Hepatocyte (in vitro differentiated cells): ENCODE data around the gene OR2V2. TPM values are rescaled to one million over a fixed set of nuclear protein-coding genes. Genes with fewer than 3 reads are reported as not detected.

Source experiments
- DNase-seq: peaks from one replicate; pipeline ENCODE4 v3.0.0-alpha.2; 2016; ENCODE audit warnings: low spot score
- H2AFZ ChIP-seq: fragments of 200-600 bp; sonication (generic); 2 replicates; pipeline ENCODE4 v1.6.0; 2016; ENCODE audit warnings: antibody characterized with exemption, mild to moderate bottlenecking
- H3K27ac ChIP-seq: fragments of 200-600 bp; sonication (generic); 2 replicates; pipeline ENCODE4 v1.5.1; 2016; ENCODE audit warnings: mild to moderate bottlenecking
- H3K27me3 ChIP-seq: fragments of 200-600 bp; sonication (generic); 2 replicates; pipeline ENCODE4 v1.6.1; 2016
- H3K36me3 ChIP-seq: fragments of 200-600 bp; sonication (generic); replicated peaks from 2 replicates; pipeline ENCODE4 v1.5.1; 2016; ENCODE audit warnings: low read depth; ENCODE audit not compliant: insufficient read depth
- H3K4me1 ChIP-seq: fragments of 200-600 bp; sonication (generic); 2 replicates; pipeline ENCODE4 v1.5.1; 2016; ENCODE audit warnings: mild to moderate bottlenecking, moderate library complexity; ENCODE audit not compliant: insufficient read depth
- H3K4me2 ChIP-seq: fragments of 200-600 bp; sonication (generic); 2 replicates; pipeline ENCODE4 v1.6.0; 2016
- H3K4me3 ChIP-seq: fragments of 200-600 bp; sonication (generic); 2 replicates; pipeline ENCODE4 v1.5.1; 2016; ENCODE audit warnings: mild to moderate bottlenecking
- H3K79me2 ChIP-seq: fragments of 200-600 bp; sonication (generic); 2 replicates; pipeline ENCODE4 v1.6.0; 2017; ENCODE audit warnings: mild to moderate bottlenecking
- H3K9me2 ChIP-seq: fragments of 200-600 bp; sonication (generic); replicated peaks from 2 replicates; pipeline ENCODE4 v1.6.0; 2017; ENCODE audit warnings: mild to moderate bottlenecking; ENCODE audit not compliant: insufficient read depth
- H3K9me3 ChIP-seq: fragments of 200-600 bp; sonication (generic); 2 replicates; pipeline ENCODE4 v1.5.1; 2016; ENCODE audit warnings: low read depth, mild to moderate bottlenecking
- H4K20me1 ChIP-seq: fragments of 200-600 bp; sonication (generic); 2 replicates; pipeline ENCODE4 v1.6.0; 2016; ENCODE audit warnings: mild to moderate bottlenecking; ENCODE audit not compliant: insufficient read depth, poor library complexity, severe bottlenecking
- EZH2 ChIP-seq: fragments of 200-600 bp; sonication (generic); IDR thresholded peaks from 2 replicates; pipeline ENCODE4 v1.6.1; 2016; ENCODE audit warnings: antibody characterized with exemption, mild to moderate bottlenecking, borderline replicate concordance
- EZH2phosphoT487 ChIP-seq: fragments of 200-600 bp; sonication (generic); IDR thresholded peaks from one replicate; pipeline ENCODE4 v1.6.1; 2018; ENCODE audit warnings: antibody characterized with exemption, mild to moderate bottlenecking, low read depth, moderate library complexity; ENCODE audit not compliant: unreplicated experiment, severe bottlenecking
- WGBS: methylation state at CpG from one replicate; pipeline ENCODE4 v1.1.6; 2016; ENCODE audit warnings: low lambda C conversion rate; ENCODE audit errors: missing lambda C conversion rate; 5-methylcytosine and 5-hydroxymethylcytosine counted together
- polyA plus RNA-seq: library from polyadenylated mRNA; unstranded; fragments of >200 nt; fragmentation: Nextera tagmentation; extraction: Ambion mirVana; gene quantifications from 2 replicates; pipeline ENCODE4 v1.2.1, GENCODE V29; 2016
- total RNA-seq: library from RNA; depleted of rRNA; stranded (reverse); fragments of >200 nt; gene quantifications from 2 replicates; pipeline ENCODE4 v1.2.3, GENCODE V29; 2014
- TF ChIP-seq, protein P1 (sequence below): fragments of 200-600 bp; sonication (generic); IDR thresholded peaks from 2 replicates; pipeline ENCODE4 v1.5.1; 2016; ENCODE audit warnings: antibody characterized with exemption, mild to moderate bottlenecking; ENCODE audit not compliant: poor library complexity

The OR2V2 gene
- total and polyA plus RNA-seq, 2 experiments from 2014 or later = not detected

DNA sequence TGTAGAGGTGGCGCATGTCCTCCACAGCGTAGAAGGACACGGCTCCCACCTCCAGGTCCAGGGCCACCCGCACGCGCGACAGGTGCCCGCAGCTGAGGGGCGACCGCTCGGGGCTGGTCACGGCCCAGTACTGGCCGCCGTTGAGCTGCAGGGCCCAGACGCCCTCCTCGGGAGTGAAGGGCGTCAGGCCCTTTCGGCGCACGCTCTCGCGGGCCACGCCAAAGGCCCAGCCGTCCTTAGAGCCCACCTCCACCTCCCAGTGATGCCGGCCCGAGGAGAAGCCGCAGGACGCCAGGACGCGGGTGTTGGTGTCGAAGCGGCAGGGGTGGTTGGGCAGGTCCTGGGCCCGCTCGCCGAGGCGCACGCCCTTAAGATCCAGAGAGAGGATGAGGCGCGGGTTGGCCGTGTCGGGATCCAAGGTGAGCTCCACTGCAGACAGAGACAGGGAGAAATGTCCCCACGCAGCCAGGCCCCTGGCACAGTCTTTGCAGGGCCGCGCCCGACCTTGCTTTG, 47.9 kb downstream of the OR2V2 start:
- TF ChIP-seq EZH2phosphoT487 = no peak

DNA sequence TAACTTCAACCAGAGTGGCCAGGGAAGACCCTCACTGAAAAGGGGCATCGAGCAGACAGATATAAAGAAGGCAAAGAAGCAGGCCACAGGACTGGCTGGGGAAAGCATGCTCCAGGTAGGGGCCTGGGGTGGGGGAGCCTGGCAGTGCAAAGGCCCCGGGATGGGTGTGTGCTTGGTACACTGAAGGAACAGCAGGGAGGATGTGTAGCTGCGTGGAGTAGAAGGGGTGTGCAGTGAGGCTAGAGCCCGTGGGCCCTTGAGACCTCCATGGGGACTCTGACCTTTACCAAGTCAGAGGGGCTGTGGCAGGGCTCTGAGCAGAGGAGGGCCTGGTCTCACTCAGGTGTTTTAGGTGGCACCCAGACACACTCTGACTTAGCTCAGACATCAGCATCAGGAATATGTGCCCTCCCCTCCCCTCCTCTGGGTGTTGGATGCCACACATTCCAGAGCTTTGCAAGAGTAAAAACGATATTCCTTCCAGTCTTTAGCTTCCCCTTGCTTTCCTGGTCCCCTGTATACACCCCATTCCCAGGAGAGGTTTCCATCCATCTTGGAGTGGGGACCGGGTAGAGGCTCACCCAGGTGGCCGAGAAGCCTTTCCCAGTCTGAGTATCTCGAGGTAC, 50.1 kb downstream of the OR2V2 start:
- Histone ChIP-seq H3K79me2 (no peaks in the 10 kb centered on the region), H3K4me3 (no peak overlapping the region), H3K27ac (no peak overlapping the region), H3K36me3 (no peaks in the 10 kb centered on the region), H3K9me3 (no peaks in the 10 kb centered on the region), H3K4me2 (no peak overlapping the region), H3K27me3 (peaks cover 8% of the 10 kb centered on the region), H3K9me2 (no peaks in the 10 kb centered on the region), H2AFZ (no peak overlapping the region), H4K20me1 (no peaks in the 10 kb centered on the region), H3K4me1 (peaks cover 1% of the 10 kb centered on the region)
- 72% methylated on average over 8 of the region's 8 CpGs for WGBS
- no peak for DNase-seq
- TF ChIP-seq EZH2 (no peak), EZH2phosphoT487 (no peak)
- TF ChIP-seq, protein P1, sequence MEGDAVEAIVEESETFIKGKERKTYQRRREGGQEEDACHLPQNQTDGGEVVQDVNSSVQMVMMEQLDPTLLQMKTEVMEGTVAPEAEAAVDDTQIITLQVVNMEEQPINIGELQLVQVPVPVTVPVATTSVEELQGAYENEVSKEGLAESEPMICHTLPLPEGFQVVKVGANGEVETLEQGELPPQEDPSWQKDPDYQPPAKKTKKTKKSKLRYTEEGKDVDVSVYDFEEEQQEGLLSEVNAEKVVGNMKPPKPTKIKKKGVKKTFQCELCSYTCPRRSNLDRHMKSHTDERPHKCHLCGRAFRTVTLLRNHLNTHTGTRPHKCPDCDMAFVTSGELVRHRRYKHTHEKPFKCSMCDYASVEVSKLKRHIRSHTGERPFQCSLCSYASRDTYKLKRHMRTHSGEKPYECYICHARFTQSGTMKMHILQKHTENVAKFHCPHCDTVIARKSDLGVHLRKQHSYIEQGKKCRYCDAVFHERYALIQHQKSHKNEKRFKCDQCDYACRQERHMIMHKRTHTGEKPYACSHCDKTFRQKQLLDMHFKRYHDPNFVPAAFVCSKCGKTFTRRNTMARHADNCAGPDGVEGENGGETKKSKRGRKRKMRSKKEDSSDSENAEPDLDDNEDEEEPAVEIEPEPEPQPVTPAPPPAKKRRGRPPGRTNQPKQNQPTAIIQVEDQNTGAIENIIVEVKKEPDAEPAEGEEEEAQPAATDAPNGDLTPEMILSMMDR = no peak

More for the DNA sequence above, 47.9 kb downstream of the OR2V2 start:
- Histone ChIP-seq H3K4me3 (no peak overlapping the region), H3K9me3 (no peaks in the 10 kb centered on the region), H3K36me3 (no peaks in the 10 kb centered on the region), H3K4me2 (no peak overlapping the region), H3K9me2 (no peaks in the 10 kb centered on the region), H4K20me1 (no peaks in the 10 kb centered on the region), H3K27me3 (no peaks in the 10 kb centered on the region), H3K27ac (no peak overlapping the region), H2AFZ (no peak overlapping the region), H3K79me2 (no peaks in the 10 kb centered on the region), H3K4me1 (peaks cover 4% of the 10 kb centered on the region)
- DNase-seq = no peak
- WGBS = 97% methylated on average over 36 of the region's 45 CpGs

DNA sequence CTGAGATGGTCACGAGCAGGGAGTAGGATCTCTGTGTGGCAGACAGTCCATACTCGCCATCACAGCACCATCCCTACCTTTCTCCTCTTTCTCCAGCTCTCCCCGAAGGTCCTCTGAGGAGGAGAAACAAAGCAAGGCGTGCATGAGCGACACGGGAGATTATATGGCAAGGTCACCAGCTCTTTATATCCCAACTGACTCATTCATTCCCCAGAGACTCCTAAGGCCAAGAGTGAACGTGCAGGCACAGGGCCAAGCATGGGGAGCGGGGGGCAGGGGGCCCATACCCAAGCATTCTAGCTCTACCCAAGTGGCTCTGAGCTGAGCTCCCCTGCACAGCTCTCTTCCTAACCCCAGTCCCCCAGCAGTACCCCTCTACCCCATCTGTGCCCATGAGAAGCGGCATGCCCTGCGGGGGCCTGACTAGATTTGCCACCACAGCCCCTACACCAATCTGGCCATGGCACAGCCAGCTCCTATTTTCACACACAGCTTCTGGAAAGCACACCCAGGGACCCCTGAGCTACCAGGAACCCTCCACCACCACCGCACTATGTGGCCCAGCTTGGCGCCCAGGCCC, 50.8 kb downstream of the OR2V2 start:
- no peak for TF ChIP-seq EZH2phosphoT487
- no peak for DNase-seq
- H4K20me1 ChIP-seq = no peaks in the 10 kb centered on the region
- H3K27me3 ChIP-seq = peaks cover 10% of the 10 kb centered on the region
- H3K4me3 ChIP-seq = no peak overlapping the region
- H3K9me2 ChIP-seq = no peaks in the 10 kb centered on the region
- no peaks in the 10 kb centered on the region for H3K79me2 ChIP-seq
- H2AFZ ChIP-seq = no peak overlapping the region
- 80% methylated on average over 11 of the region's 12 CpGs for WGBS
- H3K9me3 ChIP-seq = no peaks in the 10 kb centered on the region
- H3K36me3 ChIP-seq = no peaks in the 10 kb centered on the region
- no peak overlapping the region for H3K4me2 ChIP-seq
- H3K27ac ChIP-seq = no peak overlapping the region
- H3K4me1 ChIP-seq = no peaks in the 10 kb centered on the region

DNA sequence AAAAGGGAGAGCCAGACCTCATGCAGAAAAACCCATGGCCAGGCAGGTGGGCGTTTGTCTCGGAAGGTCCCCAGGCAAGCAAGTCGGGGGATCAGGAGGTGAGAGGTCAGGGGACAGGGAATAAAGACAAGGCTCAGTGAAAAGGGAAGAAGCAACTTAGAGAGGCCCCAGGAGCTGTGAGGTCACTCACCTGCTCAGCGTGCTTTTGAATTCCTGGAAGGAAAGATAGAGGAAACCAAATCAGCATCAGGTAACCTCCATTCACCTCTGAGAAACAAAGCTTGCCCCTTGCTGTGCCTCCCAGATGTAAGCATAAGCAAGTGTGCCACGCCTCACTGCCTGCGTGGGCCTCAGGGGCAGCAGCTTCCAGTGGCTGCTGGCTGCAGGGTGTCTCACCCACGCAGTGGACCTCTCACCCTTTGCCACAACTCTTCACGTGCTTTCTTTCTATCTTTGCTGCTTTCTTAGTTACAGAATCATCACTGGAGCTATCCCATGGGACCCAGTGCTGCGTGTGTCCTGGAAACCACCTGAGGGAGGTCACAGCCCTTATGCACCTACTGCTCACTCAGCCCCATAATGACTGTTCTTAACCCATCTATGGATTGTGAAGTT, 51.6 kb downstream of the OR2V2 start:
- Histone ChIP-seq H3K9me2 (no peaks in the 10 kb centered on the region), H2AFZ (no peak overlapping the region), H3K27ac (no peak overlapping the region), H3K4me1 (peaks cover 2% of the 10 kb centered on the region), H3K9me3 (no peaks in the 10 kb centered on the region), H4K20me1 (no peaks in the 10 kb centered on the region), H3K27me3 (peaks cover 18% of the 10 kb centered on the region), H3K4me2 (no peak overlapping the region), H3K36me3 (no peaks in the 10 kb centered on the region), H3K4me3 (no peak overlapping the region), H3K79me2 (no peaks in the 10 kb centered on the region)
- no peak for DNase-seq
- TF ChIP-seq EZH2 (no peak), EZH2phosphoT487 (no peak)
- TF ChIP-seq, protein P1 = no peak
- 60% methylated on average over 9 of the region's 9 CpGs for WGBS
